IMR-90 (cell line): Measurements from ENCODE around the gene FAM118A. TPM values are rescaled to one million over a fixed set of nuclear protein-coding genes. Genes with fewer than 3 reads are reported as not detected.
A peak's percentile ranks its signal among the peaks of the same experiment; 100 is the strongest.

Experiments used
- ATAC-seq: fragments of 200-7000 bp; cut with Tn5 transposase; 2 replicates; pipeline ENCODE4 v1.9.1; 2020; ENCODE audit warnings: low read depth, mild to moderate bottlenecking, moderate library complexity
- BruUV-seq: library from RNA; stranded (reverse); fragments of 400-500 nt; replicated peaks from 2 replicates; lab custom pipeline; 2021; lab: Mats Ljungman, UMichigan
- CTCF ChIA-PET: fragments of 300-600 bp; formaldehyde crosslinking; extraction: SDS; loops from one replicate; lab custom pipeline; 2021; ENCODE audit warnings: antibody characterized with exemption; lab: Yijun Ruan, JAX
- POLR2A ChIA-PET: fragments of 300-600 bp; sonication (Branson Sonifier 250); formaldehyde crosslinking; loops from one replicate; lab custom pipeline; 2022; ENCODE audit warnings: antibody characterized with exemption; ENCODE audit not compliant: unreplicated experiment; lab: Charles Lee
- DNase-seq: peaks from one replicate; pipeline ENCODE4 v3.0.0; 2013
- H2AFZ ChIP-seq: replicated peaks from 2 replicates; pipeline ENCODE3; 2013; ENCODE audit warnings: low read length, mild to moderate bottlenecking; ENCODE audit not compliant: poor library complexity
- H2AK5ac ChIP-seq: 2 replicates; pipeline ENCODE4 v1.6.1; 2013; ENCODE audit warnings: low read depth, low read length, inconsistent platforms
- H2AK9ac ChIP-seq: replicated peaks from 2 replicates; pipeline ENCODE3; 2013; ENCODE audit warnings: mild to moderate bottlenecking, low read depth, low read length, moderate library complexity; ENCODE audit not compliant: poor library complexity
- H2BK120ac ChIP-seq: 2 replicates; pipeline ENCODE4 v1.6.1; 2013; ENCODE audit warnings: low read depth, low read length, inconsistent platforms
- H2BK15ac ChIP-seq: 3 replicates; pipeline ENCODE4 v1.6.1; 2013; ENCODE audit warnings: low read depth, low read length, inconsistent platforms
- H2BK20ac ChIP-seq: 2 replicates; pipeline ENCODE4 v1.6.1; 2013; ENCODE audit warnings: low read depth, mild to moderate bottlenecking, inconsistent platforms, low read length, moderate library complexity
- H2BK5ac ChIP-seq: 2 replicates; pipeline ENCODE4 v1.6.1; 2013; ENCODE audit warnings: mild to moderate bottlenecking, low read depth, low read length, inconsistent platforms; ENCODE audit not compliant: poor library complexity, severe bottlenecking
- H3K14ac ChIP-seq: replicated peaks from 2 replicates; pipeline ENCODE4 v1.6.1; 2013; ENCODE audit warnings: low read depth, low read length, inconsistent platforms
- H3K18ac ChIP-seq: 2 replicates; pipeline ENCODE4 v1.6.1; 2013; ENCODE audit warnings: low read depth, low read length, control low read depth
- H3K23ac ChIP-seq: 2 replicates; pipeline ENCODE4 v1.6.1; 2013; ENCODE audit warnings: low read depth, low read length, inconsistent platforms
- H3K27ac ChIP-seq: 2 replicates; pipeline ENCODE4 v1.5.1; 2013; ENCODE audit warnings: mild to moderate bottlenecking, control low read depth, low read length; ENCODE audit not compliant: insufficient read depth
- H3K27me3 ChIP-seq: 2 replicates; pipeline ENCODE4 v1.6.1; 2013; ENCODE audit warnings: low read length; ENCODE audit not compliant: control insufficient read depth, insufficient read depth
- H3K36me3 ChIP-seq: 2 replicates; pipeline ENCODE4 v1.6.1; 2013; ENCODE audit warnings: low read length, mixed read lengths; ENCODE audit not compliant: control insufficient read depth, insufficient read depth
- H3K4ac ChIP-seq: 2 replicates; pipeline ENCODE4 v1.6.1; 2013; ENCODE audit warnings: low read depth, low read length, inconsistent platforms
- H3K4me1 ChIP-seq: 2 replicates; pipeline ENCODE4 v1.6.1; 2013; ENCODE audit warnings: low read length, mixed read lengths; ENCODE audit not compliant: control insufficient read depth, insufficient read depth
- H3K4me2 ChIP-seq: 2 replicates; pipeline ENCODE4 v1.6.1; 2013; ENCODE audit warnings: low read depth, mild to moderate bottlenecking, control low read depth, low read length, moderate library complexity
- H3K4me3 ChIP-seq: 2 replicates; pipeline ENCODE4 v1.5.1; 2013; ENCODE audit warnings: low read depth, mild to moderate bottlenecking, control low read depth, low read length, moderate library complexity; ENCODE audit not compliant: insufficient read depth
- H3K56ac ChIP-seq: 2 replicates; pipeline ENCODE4 v1.6.1; 2013; ENCODE audit warnings: low read length, inconsistent platforms; ENCODE audit not compliant: insufficient read depth; ENCODE audit errors: extremely low read depth
- H3K79me1 ChIP-seq, 2 experiments: 2 replicates each; pipeline ENCODE4 v1.6.1; 2013; ENCODE audit warnings: low read length in 2 of 2, inconsistent platforms in 1 of 2, low read depth in 1 of 2
- H3K9ac ChIP-seq: 2 replicates; pipeline ENCODE4 v1.6.1; 2013; ENCODE audit warnings: low read depth, low read length, control low read depth
- H3K9me1 ChIP-seq: 2 replicates; pipeline ENCODE4 v1.6.1; 2013; ENCODE audit warnings: low read length, inconsistent platforms; ENCODE audit not compliant: insufficient read depth
- H3K9me3 ChIP-seq: 2 replicates; pipeline ENCODE4 v1.6.1; 2013; ENCODE audit warnings: low read length; ENCODE audit not compliant: control insufficient read depth, insufficient read depth
- H4K20me1 ChIP-seq: 2 replicates; pipeline ENCODE4 v1.6.1; 2013; ENCODE audit warnings: low read length, inconsistent platforms; ENCODE audit not compliant: insufficient read depth
- H4K5ac ChIP-seq: 2 replicates; pipeline ENCODE4 v1.6.1; 2013; ENCODE audit warnings: mild to moderate bottlenecking, low read depth, low read length, control low read depth
- H4K8ac ChIP-seq, 2 experiments: 2 replicates each; pipeline ENCODE4 v1.6.1; 2013; ENCODE audit warnings: low read depth in 2 of 2, low read length in 2 of 2, control low read depth in 1 of 2, inconsistent platforms in 1 of 2
- H4K91ac ChIP-seq: 2 replicates; pipeline ENCODE4 v1.6.1; 2013; ENCODE audit warnings: low read depth, low read length, inconsistent platforms; ENCODE audit not compliant: insufficient read depth
- BHLHE40 ChIP-seq: fragments of 150-350 bp; IDR thresholded peaks from 2 replicates; pipeline ENCODE4 v1.6.1; 2016; ENCODE audit warnings: mild to moderate bottlenecking, low read depth, low read length
- CEBPB ChIP-seq: IDR thresholded peaks from 2 replicates; pipeline ENCODE4 v1.6.1; 2012; ENCODE audit warnings: low read depth, low read length, improper control_type of control experiment
- CHD1 ChIP-seq: IDR thresholded peaks from 2 replicates; pipeline ENCODE4 v1.6.1; 2012; ENCODE audit warnings: low read depth, low read length, improper control_type of control experiment
- CTCF ChIP-seq: conservative IDR thresholded peaks from 2 replicates; pipeline ENCODE4 v1.5.1; 2012; ENCODE audit warnings: mild to moderate bottlenecking, low read depth, low read length, improper control_type of control experiment
- ELK1 ChIP-seq: fragments of 150-350 bp; IDR thresholded peaks from 2 replicates; pipeline ENCODE4 v1.6.1; 2016; ENCODE audit warnings: low read depth, mild to moderate bottlenecking, low read length, moderate library complexity, borderline replicate concordance
- FOS ChIP-seq: fragments of 150-350 bp; IDR thresholded peaks from 2 replicates; pipeline ENCODE4 v1.6.1; 2016; ENCODE audit warnings: low read depth, low read length
- MAFK ChIP-seq: IDR thresholded peaks from 2 replicates; pipeline ENCODE4 v1.6.1; 2012; ENCODE audit warnings: low read depth, low read length, improper control_type of control experiment
- MAZ ChIP-seq: IDR thresholded peaks from 2 replicates; pipeline ENCODE4 v1.6.1; 2012; ENCODE audit warnings: low read depth, mild to moderate bottlenecking, low read length, improper control_type of control experiment, moderate library complexity, borderline replicate concordance
- MXI1 ChIP-seq: IDR thresholded peaks from 2 replicates; pipeline ENCODE4 v1.6.1; 2012; ENCODE audit warnings: low read depth, mild to moderate bottlenecking, low read length, moderate library complexity, borderline replicate concordance
- NFE2L2 ChIP-seq: fragments of 150-350 bp; IDR thresholded peaks from 2 replicates; pipeline ENCODE4 v1.6.1; 2016; ENCODE audit warnings: low read depth, mild to moderate bottlenecking, low read length
- POLR2A ChIP-seq: IDR thresholded peaks from 2 replicates; pipeline ENCODE4 v1.6.1; 2012; ENCODE audit warnings: mild to moderate bottlenecking, low read depth, low read length
- RAD21 ChIP-seq: IDR thresholded peaks from 2 replicates; pipeline ENCODE4 v1.6.1; 2012; ENCODE audit warnings: low read length, improper control_type of control experiment
- RCOR1 ChIP-seq: IDR thresholded peaks from 2 replicates; pipeline ENCODE4 v1.6.1; 2012; ENCODE audit warnings: mild to moderate bottlenecking, low read length, improper control_type of control experiment; ENCODE audit not compliant: insufficient replicate concordance
- RFX5 ChIP-seq: IDR thresholded peaks from 2 replicates; pipeline ENCODE4 v1.8.0; 2012; ENCODE audit warnings: low read depth, mild to moderate bottlenecking, low read length, moderate library complexity
- SMC3 ChIP-seq: fragments of 150-350 bp; IDR thresholded peaks from 2 replicates; pipeline ENCODE4 v1.6.1; 2016; ENCODE audit warnings: low read depth, mild to moderate bottlenecking, antibody characterized with exemption, low read length, moderate library complexity
- USF2 ChIP-seq: fragments of 150-350 bp; IDR thresholded peaks from 2 replicates; pipeline ENCODE4 v1.6.1; 2017; ENCODE audit warnings: mild to moderate bottlenecking, antibody characterized with exemption, low read length, low read depth
- WGBS, 2 experiments: methylation state at CpG; one replicate each; pipeline versions ENCODE4 v1.1.5 to v1.1.7; 2013; ENCODE audit warnings: missing lambda C conversion rate in 2 of 2; ENCODE audit not compliant: insufficient read length in 1 of 2; ENCODE audit errors: extremely low coverage in 2 of 2; 5-methylcytosine and 5-hydroxymethylcytosine counted together
- dilution Hi-C: fragments of 300-500 bp; cut with HindIII; formaldehyde crosslinking; loops from one replicate; pipeline ENCODE4 v1.14.3; 2018; ENCODE audit warnings: low sequenced_read_pairs; ENCODE audit not compliant: unreplicated experiment
- in situ Hi-C: fragments of 300-500 bp; cut with MboI; formaldehyde crosslinking; loops from 3 replicates; pipeline ENCODE4 v1.14.3; 2019; ENCODE audit warnings: low sequenced_read_pairs, inconsistent platforms, mixed read lengths
- intact Hi-C: fragments of 100-400 bp; cut with micrococcal nuclease; formaldehyde crosslinking; loops from 2 replicates; pipeline ENCODE4 v1.10.0; 2022
- polyA plus RNA-seq, 3 experiments: library from polyadenylated mRNA; depleted of rRNA; stranded (reverse); fragments of >200 nt; gene quantifications; 2 replicates each; pipeline ENCODE4 v1.2.3, GENCODE V29; 2012; ENCODE audit warnings: low replicate concordance in 1 of 3
- total RNA-seq: library from RNA; depleted of rRNA; stranded (reverse); fragments of >200 nt; gene quantifications from 2 replicates; pipeline ENCODE4 v1.2.3, GENCODE V29; 2012

The FAM118A gene
- total and polyA plus RNA-seq, 2 of the 4 experiments (the other 2 are of a cell fraction) = 20.6 to 95.6 TPM

GRCh38 chr22:45294030-45294429 lies 15.7 kb upstream of the FAM118A start:
- Histone ChIP-seq H3K4me3 (no peak overlapping the region), H4K91ac (no peak overlapping the region), H3K4ac (no peak overlapping the region), H3K4me2 (no peak overlapping the region), H3K79me1 (peaks cover 0 to 4% of the 10 kb centered on the region in 2 experiments; a peak in 1 of 4 replicates), H3K4me1 (peaks cover 8% of the 10 kb centered on the region), H2AFZ (no peak overlapping the region), H2AK9ac (peak overlapping the region; percentile 72), H3K56ac (no peak overlapping the region), H3K36me3 (no peaks in the 10 kb centered on the region), H2BK20ac (no peak overlapping the region), H2BK5ac (no peak overlapping the region), H2BK15ac (no peak overlapping the region), H4K5ac (no peak overlapping the region), H3K9me1 (peaks cover 13% of the 10 kb centered on the region), H2AK5ac (no peak overlapping the region), H2BK120ac (no peak overlapping the region), H4K20me1 (no peaks in the 10 kb centered on the region), H3K9ac (no peak overlapping the region), H3K9me3 (no peaks in the 10 kb centered on the region), H3K14ac (no peak overlapping the region), H3K18ac (no peak overlapping the region), H3K23ac (no peak overlapping the region), H3K27ac (no peak overlapping the region), H4K8ac (no peak overlapping the region), H3K27me3 (no peaks in the 10 kb centered on the region)
- WGBS, 2 experiments = no CpG with 5 or more reads among the region's 6 CpGs
- DNase-seq = no peak
- ATAC-seq = no peak
- no TSS peak for BruUV-seq
- intact Hi-C loops = no loop called here
- in situ Hi-C loops = no loop called here
- POLR2A ChIA-PET = no interaction called here
- TF ChIP-seq MAZ = no peak
- no peak for TF ChIP-seq BHLHE40
- no peak for TF ChIP-seq NFE2L2
- TF ChIP-seq MAFK = no peak
- no peak for TF ChIP-seq CHD1
- TF ChIP-seq MXI1 = no peak
- TF ChIP-seq CTCF = no peak
- no peak for TF ChIP-seq CEBPB
- TF ChIP-seq ELK1 = no peak
- no peak for TF ChIP-seq RFX5
- TF ChIP-seq RAD21 = no peak
- no peak for TF ChIP-seq FOS
- no peak for TF ChIP-seq POLR2A
- no peak for TF ChIP-seq SMC3
- TF ChIP-seq RCOR1 = no peak
- no peak for TF ChIP-seq USF2
- CTCF ChIA-PET = no interaction called here
- dilution Hi-C loops = no loop called here
